ENCODE results near the gene STAB2.

The STAB2 gene, protein sequence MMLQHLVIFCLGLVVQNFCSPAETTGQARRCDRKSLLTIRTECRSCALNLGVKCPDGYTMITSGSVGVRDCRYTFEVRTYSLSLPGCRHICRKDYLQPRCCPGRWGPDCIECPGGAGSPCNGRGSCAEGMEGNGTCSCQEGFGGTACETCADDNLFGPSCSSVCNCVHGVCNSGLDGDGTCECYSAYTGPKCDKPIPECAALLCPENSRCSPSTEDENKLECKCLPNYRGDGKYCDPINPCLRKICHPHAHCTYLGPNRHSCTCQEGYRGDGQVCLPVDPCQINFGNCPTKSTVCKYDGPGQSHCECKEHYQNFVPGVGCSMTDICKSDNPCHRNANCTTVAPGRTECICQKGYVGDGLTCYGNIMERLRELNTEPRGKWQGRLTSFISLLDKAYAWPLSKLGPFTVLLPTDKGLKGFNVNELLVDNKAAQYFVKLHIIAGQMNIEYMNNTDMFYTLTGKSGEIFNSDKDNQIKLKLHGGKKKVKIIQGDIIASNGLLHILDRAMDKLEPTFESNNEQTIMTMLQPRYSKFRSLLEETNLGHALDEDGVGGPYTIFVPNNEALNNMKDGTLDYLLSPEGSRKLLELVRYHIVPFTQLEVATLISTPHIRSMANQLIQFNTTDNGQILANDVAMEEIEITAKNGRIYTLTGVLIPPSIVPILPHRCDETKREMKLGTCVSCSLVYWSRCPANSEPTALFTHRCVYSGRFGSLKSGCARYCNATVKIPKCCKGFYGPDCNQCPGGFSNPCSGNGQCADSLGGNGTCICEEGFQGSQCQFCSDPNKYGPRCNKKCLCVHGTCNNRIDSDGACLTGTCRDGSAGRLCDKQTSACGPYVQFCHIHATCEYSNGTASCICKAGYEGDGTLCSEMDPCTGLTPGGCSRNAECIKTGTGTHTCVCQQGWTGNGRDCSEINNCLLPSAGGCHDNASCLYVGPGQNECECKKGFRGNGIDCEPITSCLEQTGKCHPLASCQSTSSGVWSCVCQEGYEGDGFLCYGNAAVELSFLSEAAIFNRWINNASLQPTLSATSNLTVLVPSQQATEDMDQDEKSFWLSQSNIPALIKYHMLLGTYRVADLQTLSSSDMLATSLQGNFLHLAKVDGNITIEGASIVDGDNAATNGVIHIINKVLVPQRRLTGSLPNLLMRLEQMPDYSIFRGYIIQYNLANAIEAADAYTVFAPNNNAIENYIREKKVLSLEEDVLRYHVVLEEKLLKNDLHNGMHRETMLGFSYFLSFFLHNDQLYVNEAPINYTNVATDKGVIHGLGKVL (N-terminal part only)

DNA sequence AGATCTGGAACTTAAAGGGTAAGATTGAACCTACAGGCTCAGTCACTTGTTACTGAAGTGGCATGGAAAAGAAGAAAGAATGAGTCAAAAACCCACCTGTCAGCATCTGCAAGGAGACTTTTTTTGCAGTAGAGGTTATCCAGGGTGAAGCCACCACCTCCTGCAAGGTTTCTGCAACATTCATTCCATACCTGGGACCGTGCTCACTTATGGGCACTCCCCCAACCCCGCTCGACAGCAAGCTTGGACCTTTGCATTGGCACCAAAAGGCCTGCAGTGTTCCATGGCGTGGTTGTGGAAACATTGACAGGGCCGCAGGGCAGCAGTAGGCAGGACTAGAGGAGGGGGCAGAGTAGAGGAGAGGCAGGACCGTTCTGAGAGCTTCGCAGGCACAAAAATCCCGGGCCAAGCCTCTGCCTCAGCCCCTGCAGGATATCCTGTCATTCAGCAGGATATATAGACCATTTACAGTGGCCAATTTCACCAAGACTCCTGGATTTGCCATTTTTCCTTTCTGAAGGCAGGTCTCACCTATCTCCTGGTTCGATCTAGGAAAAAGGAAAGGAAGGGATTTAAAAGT, at the start of gene STAB2:
Gene STAB2, plus strand, starts transcription at position 483 of the 580 bp plus-strand sequence. CDS start 204 bp downstream, outside the sequence.
- H3K9me3 ChIP-seq (ENCODE audit: control insufficient read depth in 1 of 2, low read length in 2 of 2), result no peaks in the 10 kb centered on the region
- H3K27ac ChIP-seq (ENCODE audit: low read depth, low read length), result no peak within 1 kb of the TSS
- no peak within 1 kb of the TSS for H3K4me3 ChIP-seq (ENCODE audit: low read depth in 1 of 2, low read length in 2 of 2)
- H3K9ac ChIP-seq (ENCODE audit: low read depth in 1 of 2, low read length in 2 of 2), result no peak within 1 kb of the TSS
- no peaks in the 10 kb centered on the region for H3K4me1 ChIP-seq (ENCODE audit: control insufficient read depth in 1 of 2, insufficient read depth in 2 of 2, low read length in 2 of 2)
- no peaks in the 10 kb centered on the region for H3K36me3 ChIP-seq (ENCODE audit: control insufficient read depth in 1 of 2, insufficient read depth in 2 of 2, low read length in 2 of 2)
- no peaks in the 10 kb centered on the region for H3K27me3 ChIP-seq (ENCODE audit: control insufficient read depth in 1 of 2, insufficient read depth in 2 of 2, low read length in 2 of 2)

- no peaks in the 10 kb centered on the region for H3K4me1 ChIP-seq (ENCODE audit: control insufficient read depth in 1 of 2, insufficient read depth in 2 of 2, low read length in 2 of 2)
- H3K9ac ChIP-seq (ENCODE audit: low read depth in 1 of 2, low read length in 2 of 2), result no peak overlapping the region
- no peaks in the 10 kb centered on the region for H3K27me3 ChIP-seq (ENCODE audit: control insufficient read depth in 1 of 2, insufficient read depth in 2 of 2, low read length in 2 of 2)
- H3K4me3 ChIP-seq (ENCODE audit: low read depth in 1 of 2, low read length in 2 of 2), result no peak overlapping the region
- H3K9me3 ChIP-seq (ENCODE audit: control insufficient read depth in 1 of 2, low read length in 2 of 2), result no peaks in the 10 kb centered on the region
- no peak overlapping the region for H3K27ac ChIP-seq (ENCODE audit: low read depth, low read length)
- no peaks in the 10 kb centered on the region for H3K36me3 ChIP-seq (ENCODE audit: control insufficient read depth in 1 of 2, insufficient read depth in 2 of 2, low read length in 2 of 2)
Measured at GRCh38 chr12:103538397-103538796, 48.7 kb upstream of the STAB2 start.

DNA sequence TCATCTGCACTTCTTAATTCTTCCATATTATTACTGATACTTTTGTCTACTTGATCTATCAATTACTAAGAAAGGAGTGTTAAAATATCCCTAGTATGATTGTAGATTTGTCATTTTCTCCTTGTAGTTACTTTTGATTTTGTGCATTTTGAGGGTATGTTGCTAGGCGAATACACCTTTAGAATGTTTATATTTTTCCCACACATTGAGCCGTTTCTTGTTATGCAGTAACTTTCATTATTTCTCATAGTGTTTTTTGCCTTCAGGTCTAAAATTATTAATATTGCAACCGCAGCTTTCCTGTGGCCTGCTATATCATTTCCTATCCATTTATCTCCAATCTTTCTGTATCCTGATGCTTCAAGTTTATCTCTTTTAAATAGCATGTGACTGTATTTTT, 46.8 kb upstream of the STAB2 start:
- no peak overlapping the region for H3K27ac ChIP-seq (ENCODE audit: low read depth, low read length)
- H3K4me1 ChIP-seq (ENCODE audit: control insufficient read depth in 1 of 2, insufficient read depth in 2 of 2, low read length in 2 of 2), result no peaks in the 10 kb centered on the region
- no peaks in the 10 kb centered on the region for H3K9me3 ChIP-seq (ENCODE audit: control insufficient read depth in 1 of 2, low read length in 2 of 2)
- no peaks in the 10 kb centered on the region for H3K27me3 ChIP-seq (ENCODE audit: control insufficient read depth in 1 of 2, insufficient read depth in 2 of 2, low read length in 2 of 2)
- H3K36me3 ChIP-seq (ENCODE audit: control insufficient read depth in 1 of 2, insufficient read depth in 2 of 2, low read length in 2 of 2), result no peaks in the 10 kb centered on the region
- H3K9ac ChIP-seq (ENCODE audit: low read depth in 1 of 2, low read length in 2 of 2), result no peak overlapping the region
- H3K4me3 ChIP-seq (ENCODE audit: low read depth in 1 of 2, low read length in 2 of 2), result no peak overlapping the region

GRCh38 chr12:103542078-103542477, 45.0 kb upstream of the STAB2 start:
- Histone ChIP-seq H3K4me3 (ENCODE audit: low read depth in 1 of 2, low read length in 2 of 2) (no peak overlapping the region), H3K36me3 (ENCODE audit: control insufficient read depth in 1 of 2, insufficient read depth in 2 of 2, low read length in 2 of 2) (no peaks in the 10 kb centered on the region), H3K9ac (ENCODE audit: low read depth in 1 of 2, low read length in 2 of 2) (no peak overlapping the region), H3K4me1 (ENCODE audit: control insufficient read depth in 1 of 2, insufficient read depth in 2 of 2, low read length in 2 of 2) (no peaks in the 10 kb centered on the region), H3K27ac (ENCODE audit: low read depth, low read length) (no peak overlapping the region), H3K9me3 (ENCODE audit: control insufficient read depth in 1 of 2, low read length in 2 of 2) (no peaks in the 10 kb centered on the region), H3K27me3 (ENCODE audit: control insufficient read depth in 1 of 2, insufficient read depth in 2 of 2, low read length in 2 of 2) (no peaks in the 10 kb centered on the region)

DNA sequence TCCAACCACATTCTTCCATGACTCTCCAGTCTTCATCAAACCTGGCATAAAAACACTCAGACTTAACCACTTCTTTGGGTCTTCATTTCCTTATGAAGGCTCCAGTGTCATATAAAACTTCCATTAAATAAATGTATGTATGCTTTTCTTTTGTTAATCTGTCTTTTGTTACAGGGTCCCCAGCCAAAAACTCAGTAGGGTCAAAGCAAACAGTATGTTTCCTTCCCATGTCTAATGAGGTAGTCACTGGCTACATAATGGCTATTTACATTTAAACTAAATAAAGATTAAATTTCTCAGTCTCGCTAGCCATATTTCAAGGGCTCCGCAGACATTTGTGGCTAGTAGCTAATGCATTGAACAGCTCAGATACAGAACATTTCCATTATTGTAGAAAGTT, 40.1 kb upstream of the STAB2 start:
- Histone ChIP-seq H3K4me3 (ENCODE audit: low read depth in 1 of 2, low read length in 2 of 2) (no peak overlapping the region), H3K27ac (ENCODE audit: low read depth, low read length) (no peak overlapping the region), H3K9ac (ENCODE audit: low read depth in 1 of 2, low read length in 2 of 2) (no peak overlapping the region), H3K27me3 (ENCODE audit: control insufficient read depth in 1 of 2, insufficient read depth in 2 of 2, low read length in 2 of 2) (no peaks in the 10 kb centered on the region), H3K9me3 (ENCODE audit: control insufficient read depth in 1 of 2, low read length in 2 of 2) (no peaks in the 10 kb centered on the region), H3K4me1 (ENCODE audit: control insufficient read depth in 1 of 2, insufficient read depth in 2 of 2, low read length in 2 of 2) (no peaks in the 10 kb centered on the region), H3K36me3 (ENCODE audit: control insufficient read depth in 1 of 2, insufficient read depth in 2 of 2, low read length in 2 of 2) (no peaks in the 10 kb centered on the region)

DNA sequence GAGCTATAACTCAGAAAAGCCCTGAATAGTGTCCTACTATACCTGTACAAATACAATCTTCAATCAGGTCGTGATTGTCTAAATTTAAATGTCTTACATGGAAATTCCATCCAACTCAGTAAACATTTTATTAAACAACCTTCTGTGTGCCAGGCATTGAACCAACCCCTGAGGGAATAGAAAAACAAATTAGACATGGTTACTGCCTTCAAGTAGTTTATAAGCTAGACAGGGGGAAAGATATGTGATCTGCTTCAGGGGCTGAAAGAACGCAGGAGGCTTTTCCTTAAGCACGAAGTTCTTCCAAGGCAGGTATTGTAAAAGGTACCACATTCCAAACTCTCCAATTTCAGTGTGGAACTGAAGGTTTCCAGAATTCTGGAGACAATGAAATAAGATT, 39.7 kb upstream of the STAB2 start:
- no peaks in the 10 kb centered on the region for H3K4me1 ChIP-seq (ENCODE audit: control insufficient read depth in 1 of 2, insufficient read depth in 2 of 2, low read length in 2 of 2)
- H3K4me3 ChIP-seq (ENCODE audit: low read depth in 1 of 2, low read length in 2 of 2), result no peak overlapping the region
- no peak overlapping the region for H3K9ac ChIP-seq (ENCODE audit: low read depth in 1 of 2, low read length in 2 of 2)
- H3K27ac ChIP-seq (ENCODE audit: low read depth, low read length), result no peak overlapping the region
- H3K36me3 ChIP-seq (ENCODE audit: control insufficient read depth in 1 of 2, insufficient read depth in 2 of 2, low read length in 2 of 2), result no peaks in the 10 kb centered on the region
- no peaks in the 10 kb centered on the region for H3K27me3 ChIP-seq (ENCODE audit: control insufficient read depth in 1 of 2, insufficient read depth in 2 of 2, low read length in 2 of 2)
- H3K9me3 ChIP-seq (ENCODE audit: control insufficient read depth in 1 of 2, low read length in 2 of 2), result no peaks in the 10 kb centered on the region

- H3K4me1 ChIP-seq (ENCODE audit: control insufficient read depth in 1 of 2, insufficient read depth in 2 of 2, low read length in 2 of 2), result no peaks in the 10 kb centered on the region
- H3K4me3 ChIP-seq (ENCODE audit: low read depth in 1 of 2, low read length in 2 of 2), result no peak overlapping the region
- H3K36me3 ChIP-seq (ENCODE audit: control insufficient read depth in 1 of 2, insufficient read depth in 2 of 2, low read length in 2 of 2), result no peaks in the 10 kb centered on the region
- no peak overlapping the region for H3K27ac ChIP-seq (ENCODE audit: low read depth, low read length)
- no peak overlapping the region for H3K9ac ChIP-seq (ENCODE audit: low read depth in 1 of 2, low read length in 2 of 2)
- no peaks in the 10 kb centered on the region for H3K9me3 ChIP-seq (ENCODE audit: control insufficient read depth in 1 of 2, low read length in 2 of 2)
- H3K27me3 ChIP-seq (ENCODE audit: control insufficient read depth in 1 of 2, insufficient read depth in 2 of 2, low read length in 2 of 2), result no peaks in the 10 kb centered on the region
Measured at GRCh38 chr12:103547929-103548328, 39.1 kb upstream of the STAB2 start.

GRCh38 chr12:103548622-103549601, 38.2 kb upstream of the STAB2 start:
- Histone ChIP-seq H3K36me3 (ENCODE audit: control insufficient read depth in 1 of 2, insufficient read depth in 2 of 2, low read length in 2 of 2) (no peaks in the 10 kb centered on the region), H3K9me3 (ENCODE audit: control insufficient read depth in 1 of 2, low read length in 2 of 2) (no peaks in the 10 kb centered on the region), H3K27me3 (ENCODE audit: control insufficient read depth in 1 of 2, insufficient read depth in 2 of 2, low read length in 2 of 2) (no peaks in the 10 kb centered on the region), H3K4me1 (ENCODE audit: control insufficient read depth in 1 of 2, insufficient read depth in 2 of 2, low read length in 2 of 2) (no peaks in the 10 kb centered on the region), H3K9ac (ENCODE audit: low read depth in 1 of 2, low read length in 2 of 2) (no peak overlapping the region), H3K27ac (ENCODE audit: low read depth, low read length) (no peak overlapping the region), H3K4me3 (ENCODE audit: low read depth in 1 of 2, low read length in 2 of 2) (no peak overlapping the region)

All from duodenal mucosa (tissue), 2 donors.